Activated T-cell treated with anti-CD3 and anti-CD28 coated beads, Interleukin-2, amount 50 U/mL, for 4 hours (primary cell): Measurements from ENCODE around the gene SCAPER. TPM values are rescaled to one million over a fixed set of nuclear protein-coding genes. Genes with fewer than 3 reads are reported as not detected.

Experiments
- ATAC-seq, 2 donors: fragments of 200-7000 bp; cut with Tn5 transposase; one replicate each; pipeline ENCODE4 v1.10.0; 2021
- DNase-seq: peaks from one replicate; pipeline ENCODE4 v3.0.0-alpha.2; 2020
- H3K27me3 Mint-ChIP-seq: one replicate; pipeline ENCODE4 v1.8.0; 2021; ENCODE audit warnings: low read depth, mixed read lengths
- H3K36me3 Mint-ChIP-seq: one replicate; pipeline ENCODE4 v1.8.0; 2022; ENCODE audit warnings: mixed read lengths; ENCODE audit not compliant: insufficient read depth
- H3K4me1 Mint-ChIP-seq: one replicate; pipeline ENCODE4 v1.8.0; 2021; ENCODE audit warnings: low read depth, mixed read lengths
- H3K4me3 Mint-ChIP-seq: one replicate; pipeline ENCODE4 v1.8.0; 2021; ENCODE audit warnings: mild to moderate bottlenecking, moderate library complexity, mixed read lengths
- H3K9me3 Mint-ChIP-seq: one replicate; pipeline ENCODE4 v1.8.0; 2021; ENCODE audit warnings: mixed read lengths
- total RNA-seq, 3 donors: library from RNA; stranded (reverse); gene quantifications; one replicate each; pipeline ENCODE4 v1.2.1, GENCODE V29; 2021

Gene SCAPER
- total RNA-seq, 3 donors from 2014 or later, result 13.0 to 14.8 (median 14.8) TPM

GRCh38 chr15:76802411-76802810 is 102.7 kb downstream of the SCAPER start:
- Mint-ChIP-seq H3K4me1 (no peaks in the 10 kb centered on the region), H3K9me3 (no peaks in the 10 kb centered on the region), H3K4me3 (no peak overlapping the region), H3K27me3 (no peaks in the 10 kb centered on the region), H3K36me3 (peaks cover 39% of the 10 kb centered on the region)
- ATAC-seq (no peak), DNase-seq (no peak)

- ATAC-seq (no peak), DNase-seq (no peak)
- H3K36me3 Mint-ChIP-seq, result peaks cover 43% of the 10 kb centered on the region
- no peak overlapping the region for H3K4me3 Mint-ChIP-seq
- no peaks in the 10 kb centered on the region for H3K27me3 Mint-ChIP-seq
- H3K9me3 Mint-ChIP-seq, result no peaks in the 10 kb centered on the region
- no peaks in the 10 kb centered on the region for H3K4me1 Mint-ChIP-seq
Observed at GRCh38 chr15:76799760-76800159, 105.4 kb downstream of the SCAPER start.

- no peak for ATAC-seq
- Mint-ChIP-seq H3K27me3 (no peaks in the 10 kb centered on the region), H3K9me3 (peaks cover 12% of the 10 kb centered on the region), H3K4me3 (no peak overlapping the region), H3K4me1 (no peaks in the 10 kb centered on the region), H3K36me3 (peaks cover 60% of the 10 kb centered on the region)
- no peak for DNase-seq
Observed at GRCh38 chr15:76795217-76795616, 109.9 kb downstream of the SCAPER start.

- Mint-ChIP-seq H3K4me1 (no peaks in the 10 kb centered on the region), H3K36me3 (peaks cover 47% of the 10 kb centered on the region), H3K9me3 (peaks cover 12% of the 10 kb centered on the region), H3K27me3 (no peaks in the 10 kb centered on the region), H3K4me3 (no peak overlapping the region)
- DNase-seq, result no peak
- no peak for ATAC-seq
Observed at GRCh38 chr15:76793162-76793561, 112.0 kb downstream of the SCAPER start.

DNA sequence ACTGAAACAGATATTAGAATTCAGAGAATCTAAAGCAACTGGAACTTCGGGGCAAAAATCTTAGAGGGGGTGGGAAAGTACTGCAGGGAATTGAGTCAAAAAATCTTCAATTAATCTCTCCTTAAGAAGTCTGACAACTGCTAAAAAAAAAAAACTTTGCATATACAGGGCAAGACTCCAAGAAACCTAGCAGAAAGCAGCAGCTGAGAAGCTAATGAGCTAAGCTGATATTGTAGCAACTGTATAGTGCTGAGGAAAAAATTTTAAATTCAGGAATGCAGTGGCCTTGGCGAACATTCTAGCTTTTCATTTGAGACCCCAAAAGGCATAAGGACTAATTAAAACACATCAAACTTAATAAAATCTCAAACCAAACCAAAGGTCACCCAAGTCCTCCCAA is 113.6 kb downstream of the SCAPER start:
- Mint-ChIP-seq H3K27me3 (no peaks in the 10 kb centered on the region), H3K36me3 (peaks cover 39% of the 10 kb centered on the region), H3K4me3 (no peak overlapping the region), H3K4me1 (no peaks in the 10 kb centered on the region), H3K9me3 (peaks cover 12% of the 10 kb centered on the region)
- no peak for ATAC-seq
- DNase-seq, result no peak

DNA sequence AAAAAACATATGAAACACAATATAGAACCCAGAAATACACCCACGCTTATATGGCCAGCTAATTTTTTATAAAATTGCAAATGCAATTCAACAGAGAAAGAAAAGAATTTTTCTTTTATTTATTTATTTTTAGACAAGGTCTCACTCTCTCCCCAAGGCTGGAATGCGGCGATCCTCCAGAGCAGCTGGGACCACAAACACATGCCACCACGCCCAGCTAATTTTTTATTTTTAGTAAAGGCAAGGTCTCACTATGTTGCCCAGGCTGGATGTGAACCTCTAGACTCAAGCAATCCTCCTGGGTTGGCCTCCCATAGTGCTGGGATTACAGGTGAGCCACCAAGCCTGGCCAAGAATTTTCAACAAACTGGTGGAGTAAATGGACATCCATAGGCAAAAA is 117.9 kb downstream of the SCAPER start:
- Mint-ChIP-seq H3K4me1 (no peaks in the 10 kb centered on the region), H3K27me3 (no peaks in the 10 kb centered on the region), H3K9me3 (peaks cover 24% of the 10 kb centered on the region), H3K36me3 (peaks cover 51% of the 10 kb centered on the region), H3K4me3 (no peak overlapping the region)
- DNase-seq, result no peak
- ATAC-seq, result no peak

GRCh38 chr15:76776969-76777368 is 128.2 kb downstream of the SCAPER start:
- ATAC-seq (no peak), DNase-seq (no peak)
- Mint-ChIP-seq H3K4me3 (no peak overlapping the region), H3K27me3 (no peaks in the 10 kb centered on the region), H3K36me3 (peaks cover 34% of the 10 kb centered on the region), H3K4me1 (peaks cover 5% of the 10 kb centered on the region), H3K9me3 (peaks cover 17% of the 10 kb centered on the region)

- peaks cover 17% of the 10 kb centered on the region for H3K9me3 Mint-ChIP-seq
- H3K4me1 Mint-ChIP-seq, result peaks cover 5% of the 10 kb centered on the region
- ATAC-seq (no peak), DNase-seq (no peak)
- H3K36me3 Mint-ChIP-seq, result peaks cover 30% of the 10 kb centered on the region
- H3K27me3 Mint-ChIP-seq, result no peaks in the 10 kb centered on the region
- no peak overlapping the region for H3K4me3 Mint-ChIP-seq
Observed at GRCh38 chr15:76776480-76776879, 128.7 kb downstream of the SCAPER start.

GRCh38 chr15:76773234-76773633 is 131.9 kb downstream of the SCAPER start:
- no peak overlapping the region for H3K4me3 Mint-ChIP-seq
- no peak for DNase-seq
- no peaks in the 10 kb centered on the region for H3K27me3 Mint-ChIP-seq
- peaks cover 28% of the 10 kb centered on the region for H3K36me3 Mint-ChIP-seq
- H3K4me1 Mint-ChIP-seq, result peaks cover 5% of the 10 kb centered on the region
- ATAC-seq, result no peak
- H3K9me3 Mint-ChIP-seq, result peaks cover 11% of the 10 kb centered on the region

- ATAC-seq (no peak), DNase-seq (no peak)
- Mint-ChIP-seq H3K9me3 (peaks cover 11% of the 10 kb centered on the region), H3K4me1 (peaks cover 5% of the 10 kb centered on the region), H3K27me3 (no peaks in the 10 kb centered on the region), H3K36me3 (peaks cover 29% of the 10 kb centered on the region), H3K4me3 (no peak overlapping the region)
Observed at GRCh38 chr15:76772776-76773175, 132.4 kb downstream of the SCAPER start.

GRCh38 chr15:76764004-76764403 is 141.1 kb downstream of the SCAPER start:
- Mint-ChIP-seq H3K9me3 (peaks cover 9% of the 10 kb centered on the region), H3K4me1 (no peaks in the 10 kb centered on the region), H3K4me3 (no peak overlapping the region), H3K27me3 (no peaks in the 10 kb centered on the region), H3K36me3 (peaks cover 51% of the 10 kb centered on the region)
- DNase-seq (no peak), ATAC-seq (no peak)

DNA sequence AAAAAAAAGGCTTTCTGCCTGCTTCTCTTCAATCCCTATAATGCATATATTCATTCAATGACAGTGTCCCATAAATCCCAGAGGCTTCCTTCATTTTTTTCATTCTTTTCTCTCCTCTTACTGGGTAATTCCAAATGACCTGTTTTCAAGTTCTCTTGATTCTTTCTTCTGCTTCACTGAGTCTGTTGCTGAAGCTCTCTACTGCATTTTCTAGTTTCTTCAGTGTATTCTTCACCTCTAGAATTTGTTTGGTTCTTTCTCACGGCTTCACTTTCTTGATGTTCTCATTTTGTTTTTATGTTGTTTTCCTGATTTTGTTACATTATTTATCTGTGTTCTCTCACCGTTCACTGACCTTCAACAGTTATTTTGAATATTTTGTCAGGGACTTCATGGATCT is 141.6 kb downstream of the SCAPER start:
- no peaks in the 10 kb centered on the region for H3K27me3 Mint-ChIP-seq
- no peak for DNase-seq
- ATAC-seq, result no peak
- H3K36me3 Mint-ChIP-seq, result peaks cover 51% of the 10 kb centered on the region
- H3K4me3 Mint-ChIP-seq, result no peak overlapping the region
- H3K9me3 Mint-ChIP-seq, result peaks cover 9% of the 10 kb centered on the region
- H3K4me1 Mint-ChIP-seq, result no peaks in the 10 kb centered on the region

DNA sequence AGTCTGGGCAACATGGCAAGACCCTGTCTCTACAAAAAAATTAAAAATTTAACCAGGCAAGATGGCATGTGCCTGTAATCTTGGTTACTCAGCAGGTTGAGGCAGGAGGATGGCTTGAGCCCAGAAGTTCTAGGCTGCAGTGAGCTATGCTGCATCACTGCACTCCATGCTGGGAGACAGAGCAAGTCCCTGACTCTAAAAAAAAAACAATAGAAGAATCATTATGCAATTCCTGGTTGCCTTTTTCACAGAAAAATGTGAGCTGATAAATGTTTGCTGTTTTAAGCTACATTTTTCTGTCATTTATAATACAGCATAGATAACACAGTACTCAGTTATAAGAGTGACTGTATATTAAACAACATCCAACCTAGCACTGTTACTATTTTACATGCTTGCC is 148.8 kb downstream of the SCAPER start:
- Mint-ChIP-seq H3K36me3 (peaks cover 19% of the 10 kb centered on the region), H3K4me3 (no peak overlapping the region), H3K4me1 (peaks cover 11% of the 10 kb centered on the region), H3K27me3 (no peaks in the 10 kb centered on the region), H3K9me3 (no peaks in the 10 kb centered on the region)
- no peak for ATAC-seq
- no peak for DNase-seq

DNA sequence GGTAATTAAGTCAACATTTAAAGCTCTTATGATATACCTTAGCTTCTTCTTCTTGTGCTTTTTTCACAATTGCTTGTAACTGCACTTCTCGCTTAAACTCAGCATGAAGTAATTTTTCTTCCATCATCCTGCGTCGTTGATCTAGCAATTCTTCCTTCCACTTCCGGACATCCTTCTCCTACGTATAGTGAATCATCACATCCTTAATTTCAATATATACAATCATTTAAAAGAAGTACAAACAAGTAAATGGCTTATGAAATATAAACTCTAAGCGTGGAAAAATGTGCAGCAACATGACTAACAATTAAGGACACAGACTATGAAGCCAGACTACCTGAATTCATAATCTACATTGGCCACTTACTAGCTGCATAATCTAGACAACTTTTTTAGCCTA is 151.4 kb downstream of the SCAPER start:
- H3K4me3 Mint-ChIP-seq, result no peak overlapping the region
- H3K9me3 Mint-ChIP-seq, result no peaks in the 10 kb centered on the region
- no peaks in the 10 kb centered on the region for H3K27me3 Mint-ChIP-seq
- H3K36me3 Mint-ChIP-seq, result peaks cover 20% of the 10 kb centered on the region
- DNase-seq (no peak), ATAC-seq (no peak)
- peaks cover 16% of the 10 kb centered on the region for H3K4me1 Mint-ChIP-seq

- Mint-ChIP-seq H3K9me3 (no peaks in the 10 kb centered on the region), H3K4me3 (no peak overlapping the region), H3K27me3 (no peaks in the 10 kb centered on the region), H3K4me1 (peaks cover 16% of the 10 kb centered on the region), H3K36me3 (peaks cover 24% of the 10 kb centered on the region)
- DNase-seq (no peak), ATAC-seq (no peak)
Observed at GRCh38 chr15:76753131-76753530, 152.0 kb downstream of the SCAPER start.

- DNase-seq (no peak), ATAC-seq (peak; percentile 95 to 96)
- no peak overlapping the region for H3K4me3 Mint-ChIP-seq
- H3K36me3 Mint-ChIP-seq, result peaks cover 25% of the 10 kb centered on the region
- H3K9me3 Mint-ChIP-seq, result no peaks in the 10 kb centered on the region
- no peaks in the 10 kb centered on the region for H3K27me3 Mint-ChIP-seq
- H3K4me1 Mint-ChIP-seq, result peaks cover 16% of the 10 kb centered on the region
Observed at GRCh38 chr15:76752549-76752948, 152.6 kb downstream of the SCAPER start.
